HS-5 (cell line): ENCODE results near the gene PARD6G.
"Not testable (repeated sequence)": the region's sequence is repeated elsewhere in the genome, so short reads cannot be mapped to it uniquely, and the experiment has no call there.

Experiments
- DNase-seq: peaks from one replicate; pipeline ENCODE4 v3.0.0-alpha.2; 2012; ENCODE audit warnings: low read depth

PARD6G gene

GRCh38 chr18:80247393-80247841, at the start of gene PARD6G:
PARD6G (minus strand) TSS chr18:80247514; CDS start chr18:80247348, 166 bp downstream.
- DNase-seq, result no peak

- not testable (repeated sequence) for DNase-seq
Observed at GRCh38 chr18:80262241-80263033, 15.1 kb upstream of the PARD6G start.

GRCh38 chr18:80259610-80260009, 12.3 kb upstream of the PARD6G start:
- DNase-seq, result no peak

DNA sequence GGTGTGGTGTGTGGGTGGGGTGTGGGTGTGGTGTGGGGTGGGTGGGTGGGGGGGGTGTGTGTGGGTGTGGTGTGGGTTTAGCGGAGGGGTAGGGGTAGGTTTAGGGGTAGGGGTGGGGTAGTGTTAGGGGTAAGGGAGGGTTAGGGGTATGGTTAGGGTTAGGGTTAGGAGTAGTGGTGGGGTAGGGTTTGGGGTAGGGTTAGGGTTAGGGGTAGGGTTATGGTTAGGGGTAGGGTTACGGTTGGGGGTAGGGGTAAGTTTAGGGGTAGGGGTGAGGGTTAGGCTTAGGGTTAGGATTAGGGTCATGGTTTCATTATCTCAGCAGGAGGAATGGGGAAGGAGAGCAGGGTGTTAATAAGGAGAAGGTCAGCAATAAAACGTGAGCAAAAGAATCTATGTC, 11.3 kb upstream of the PARD6G start:
- DNase-seq, result no peak

- DNase-seq, result not testable (repeated sequence)
Observed at GRCh38 chr18:80257579-80258543, 10.5 kb upstream of the PARD6G start.

DNA sequence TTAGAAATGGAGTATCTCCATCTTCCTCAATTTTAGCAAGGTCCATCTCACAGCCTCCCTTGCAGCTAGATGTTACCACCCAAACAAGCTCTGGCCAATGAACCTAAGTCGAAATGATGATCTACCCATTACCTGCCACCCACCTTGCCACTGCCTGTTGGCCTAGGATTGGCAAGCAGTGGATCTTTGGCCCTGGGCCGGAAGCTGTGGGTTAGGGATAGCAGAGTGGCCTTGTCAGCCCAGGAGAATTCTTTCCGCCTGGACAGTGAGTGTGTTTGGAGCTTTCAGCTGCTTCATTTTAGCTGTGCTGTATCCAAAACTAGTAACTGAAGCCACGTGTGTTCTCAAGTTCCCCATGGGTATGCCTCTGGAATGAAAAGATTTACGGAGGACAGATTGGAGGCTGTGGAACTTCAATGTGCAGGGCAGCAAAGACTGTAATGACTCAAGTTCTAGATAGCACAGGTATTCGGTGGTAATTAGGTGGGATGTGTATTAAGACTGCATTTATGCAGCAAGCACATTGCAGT, 7.7 kb upstream of the PARD6G start:
- DNase-seq, result no peak

DNA sequence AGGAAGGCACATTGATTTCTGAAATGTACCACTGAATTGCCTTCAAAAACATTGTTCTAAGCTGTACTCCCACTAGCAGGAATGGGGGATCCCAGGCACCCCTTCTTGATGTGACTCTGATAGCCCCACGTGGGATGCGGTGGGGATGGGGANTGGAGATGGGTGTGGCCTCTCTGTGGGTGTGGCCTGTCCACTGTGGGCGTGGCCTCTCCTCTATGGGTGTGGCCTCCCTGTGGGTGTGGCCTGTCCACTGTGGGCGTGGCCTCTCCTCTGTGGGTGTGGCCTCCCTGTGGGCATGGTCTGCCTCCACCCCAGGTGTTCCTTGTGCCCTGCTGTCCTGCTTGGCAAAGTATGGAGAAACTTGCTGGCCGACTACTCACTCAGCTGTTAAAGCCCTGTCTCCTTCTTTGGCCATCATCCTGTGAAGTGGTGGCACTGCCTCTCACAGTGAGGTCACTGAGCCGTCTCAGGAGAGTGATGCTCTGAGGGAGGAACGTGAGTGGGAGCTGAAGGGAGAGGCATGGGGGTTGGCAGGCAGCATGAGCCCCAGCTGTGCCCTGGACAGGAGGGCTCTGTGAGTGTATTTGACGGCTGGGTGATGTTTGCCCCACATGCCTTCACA, 6.7 kb upstream of the PARD6G start:
- DNase-seq, result no peak

GRCh38 chr18:80253236-80253635, 5.9 kb upstream of the PARD6G start:
- no peak for DNase-seq

DNA sequence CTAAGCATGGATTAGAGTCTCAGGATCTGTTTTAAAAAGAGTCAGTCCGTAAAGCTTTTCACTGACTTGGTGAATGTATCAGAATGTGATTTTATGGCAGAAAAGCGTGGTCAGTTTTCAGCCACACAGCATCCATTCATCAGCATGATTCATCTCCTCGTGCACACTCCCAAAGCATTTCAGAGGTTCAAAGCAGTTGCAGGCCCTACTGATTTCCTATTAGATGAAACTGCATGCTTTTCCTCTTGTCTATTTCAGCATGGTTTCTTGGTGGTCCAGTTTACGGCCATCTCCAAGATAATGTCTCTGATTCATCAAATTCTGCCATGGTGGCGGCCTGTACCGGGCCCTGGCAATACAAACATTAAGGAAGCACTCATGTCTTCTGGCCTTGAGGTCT, 4.8 kb upstream of the PARD6G start:
- no peak for DNase-seq

DNA sequence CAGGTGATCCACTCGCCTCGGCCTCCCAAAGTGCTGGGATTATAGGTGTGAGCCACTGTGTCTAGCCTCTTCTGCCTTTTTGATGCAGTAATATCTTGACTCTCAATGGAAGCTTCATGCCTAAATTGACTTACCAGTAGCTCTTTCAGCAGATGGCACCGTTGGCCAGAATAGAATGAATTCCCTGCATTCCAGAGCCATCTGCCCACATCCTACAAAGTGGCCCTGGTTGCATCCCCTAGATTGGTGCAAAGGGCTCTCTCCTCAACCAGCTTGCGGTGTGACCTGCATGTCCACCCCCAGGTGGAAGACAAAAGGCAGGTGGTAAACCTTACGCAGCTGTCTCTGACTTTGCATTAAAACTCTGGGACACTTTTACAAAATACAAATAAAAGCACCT, 4.4 kb upstream of the PARD6G start:
- no peak for DNase-seq

GRCh38 chr18:80250740-80251364, 3.5 kb upstream of the PARD6G start:
- DNase-seq, result no peak

GRCh38 chr18:80249217-80250093, 2.1 kb upstream of the PARD6G start:
- no peak for DNase-seq

DNA sequence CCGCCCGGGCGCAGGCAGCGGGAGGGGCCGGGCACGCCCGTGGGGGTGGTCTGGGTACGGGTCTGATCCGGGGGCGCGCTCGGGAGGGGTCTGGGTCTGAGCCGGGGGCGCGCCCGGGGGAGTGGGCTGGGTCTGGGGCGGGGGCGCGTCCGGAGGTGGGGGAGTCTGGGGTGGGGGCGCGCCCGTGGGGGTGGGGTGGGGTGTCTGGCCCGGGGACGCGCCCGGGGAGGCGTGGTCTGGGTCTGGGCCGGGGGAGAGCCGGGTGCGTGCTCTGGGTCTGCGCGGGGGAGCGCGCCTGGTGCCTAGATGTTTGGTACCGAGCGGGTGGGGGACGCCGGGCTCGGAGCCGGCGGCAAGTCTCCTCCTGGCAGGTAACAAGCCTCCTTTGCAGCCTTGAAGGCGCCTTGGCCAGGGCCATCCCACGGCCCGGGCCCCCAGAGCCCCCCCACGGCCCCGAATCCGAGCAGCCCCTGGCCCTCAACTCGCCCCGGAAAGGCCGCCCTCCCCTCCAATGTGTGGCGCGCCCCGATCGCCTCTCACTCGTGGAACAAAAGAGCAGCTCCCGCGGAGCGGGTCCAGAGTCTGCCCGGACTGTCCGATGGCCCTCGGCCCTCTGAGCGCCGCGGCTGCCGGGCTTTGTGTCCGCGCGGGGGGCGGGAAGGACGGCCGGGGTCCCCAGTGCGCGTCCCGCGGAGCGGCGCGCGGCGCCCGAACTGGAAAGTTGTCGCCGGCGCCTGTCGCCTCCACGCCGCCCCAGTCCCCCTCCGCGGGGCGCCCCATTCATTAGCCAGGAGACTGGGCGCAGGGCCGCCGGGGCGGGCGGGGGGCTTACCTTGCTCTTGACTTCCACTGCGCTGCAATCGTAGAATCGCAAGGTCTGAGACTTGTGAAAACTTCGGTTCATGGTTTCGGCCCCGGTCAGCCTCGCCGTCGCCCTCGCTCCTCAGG, 595 bp downstream of the PARD6G start:
- DNase-seq, result no peak

DNA sequence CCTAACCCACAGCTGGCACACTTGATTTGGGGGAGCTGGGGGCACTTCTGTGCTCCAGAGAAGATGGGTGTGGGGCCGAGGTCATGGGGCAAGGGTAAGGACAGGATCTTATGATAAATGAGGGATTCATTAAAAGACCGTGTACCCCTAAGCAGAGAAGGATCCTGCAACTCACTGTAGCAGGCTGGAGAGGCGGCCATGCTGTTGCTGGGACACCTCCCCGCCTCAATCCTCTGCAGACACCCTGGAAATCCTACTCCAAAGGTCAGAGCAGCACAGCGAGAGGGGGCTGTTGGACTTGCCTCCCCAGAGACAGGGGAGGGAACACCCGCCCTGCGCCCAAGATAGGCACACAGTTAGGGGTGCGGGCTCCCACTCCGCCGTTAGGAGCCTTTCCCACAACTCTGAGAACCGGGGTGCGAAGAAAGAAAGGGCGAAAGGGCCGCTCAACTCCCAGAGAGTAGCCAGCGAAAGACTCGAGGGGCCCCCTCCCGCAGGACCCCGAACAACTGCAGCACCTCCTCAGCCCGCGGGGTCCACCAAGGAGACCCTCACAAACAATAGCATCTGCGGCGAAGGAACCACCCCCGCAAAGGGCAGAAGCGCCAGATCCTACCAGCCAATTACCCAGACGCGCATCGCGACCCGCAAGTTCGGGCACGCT, 1.4 kb downstream of the PARD6G start:
- no peak for DNase-seq

DNA sequence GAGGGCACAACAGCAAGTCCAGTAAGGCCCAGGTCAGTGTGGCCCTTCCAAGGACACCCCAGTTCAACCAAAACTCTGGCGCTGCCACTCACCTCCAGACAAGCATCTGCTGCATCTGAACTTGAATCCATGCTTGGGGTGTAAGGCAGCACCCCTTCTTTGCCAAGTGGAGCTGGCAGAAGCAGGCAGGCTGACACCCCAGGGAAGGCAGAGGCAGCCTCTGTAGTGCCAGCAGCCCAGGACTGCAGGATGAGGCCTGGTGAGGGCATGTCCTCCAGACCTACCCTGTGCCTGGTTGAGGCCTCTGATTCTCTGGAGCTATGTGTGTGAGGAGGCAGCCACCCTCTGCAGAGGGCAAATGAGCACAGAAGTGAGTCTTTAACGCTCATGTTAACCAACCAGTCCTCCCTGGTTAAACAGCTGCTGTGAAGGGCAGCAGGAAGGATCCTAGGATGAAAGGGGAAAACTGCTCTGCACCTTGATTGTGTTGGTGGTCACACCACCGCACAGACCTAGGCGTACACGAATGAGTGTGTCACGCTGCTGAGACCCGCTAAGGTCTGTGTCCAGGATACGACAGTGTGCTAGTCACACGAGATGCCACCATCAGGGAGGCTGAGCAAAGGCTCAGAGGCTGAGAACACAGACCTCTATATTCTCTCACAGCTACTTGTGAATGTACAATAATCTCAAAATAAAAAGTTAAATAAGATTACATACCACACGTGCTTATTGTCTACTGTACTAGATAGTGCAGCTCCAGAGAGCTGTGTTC, 2.2 kb downstream of the PARD6G start:
- DNase-seq, result no peak

- no peak for DNase-seq
Observed at GRCh38 chr18:80244167-80244566, 3.1 kb downstream of the PARD6G start.

GRCh38 chr18:80243204-80243603, 4.1 kb downstream of the PARD6G start:
- DNase-seq, result no peak
